ENCODE measurements around the gene NTNG2.

Gene NTNG2

GRCh38 chr9:132269704-132270516, 108.1 kb downstream of the NTNG2 start:
- peak; percentile 50 for DNase-seq

GRCh38 chr9:132274861-132275260, 113.0 kb downstream of the NTNG2 start:
- DNase-seq: no peak

- DNase-seq: no peak
Measured at GRCh38 chr9:132283165-132283564, 121.3 kb downstream of the NTNG2 start.

GRCh38 chr9:132283863-132284262, 122.0 kb downstream of the NTNG2 start:
- no peak for DNase-seq

GRCh38 chr9:132287256-132287760, 125.5 kb downstream of the NTNG2 start:
- DNase-seq: no peak

GRCh38 chr9:132288361-132288760, 126.5 kb downstream of the NTNG2 start:
- no peak for DNase-seq

- DNase-seq: no peak
Measured at GRCh38 chr9:132288966-132289365, 127.1 kb downstream of the NTNG2 start.

- DNase-seq: no peak
Measured at GRCh38 chr9:132293145-132293721, 131.4 kb downstream of the NTNG2 start.

Measured in stimulated activated CD4-positive, alpha-beta T cell treated with anti-CD3 and anti-CD28 coated beads, Interleukin-15, amount 100 ng/mL, for 24 hours (primary cell).